SK-N-SH (cell line): ENCODE data around the gene PBX2. TPM values are rescaled to one million over a fixed set of nuclear protein-coding genes. Genes with fewer than 3 reads are reported as not detected.
"Not testable (repeated sequence)": the region's sequence is repeated elsewhere in the genome, so short reads cannot be mapped to it uniquely, and the experiment has no call there.

Experiments used
- CTCF ChIA-PET: fragments of 300-600, 350-600 bp; formaldehyde crosslinking; extraction: SDS; loops from one replicate; lab custom pipeline; 2021; lab: Yijun Ruan, JAX
- POLR2A ChIA-PET: fragments of 350-600 bp; sonication (Branson Sonifier 250); formaldehyde crosslinking; extraction: SDS; loops from one replicate; lab custom pipeline; 2020; ENCODE audit warnings: antibody characterized with exemption, inconsistent platforms; lab: Yijun Ruan, JAX
- DNase-seq: peaks from one replicate; pipeline ENCODE4 v3.0.0; 2012
- H2AFZ ChIP-seq: fragments of 200-600 bp; sonication (generic); 2 replicates; pipeline ENCODE4 v1.8.1; 2016; ENCODE audit warnings: antibody characterized with exemption, mild to moderate bottlenecking, low read depth
- H3F3A ChIP-seq: fragments of 200-600 bp; sonication (generic); replicated peaks from 2 replicates; pipeline ENCODE3; 2016; ENCODE audit warnings: antibody characterized with exemption, mild to moderate bottlenecking; ENCODE audit not compliant: insufficient read depth
- H3K27ac ChIP-seq, 2 experiments: fragments of 200-500 bp in 1 of 2; fragments of 200-600 bp in 1 of 2; sonication (Bioruptor generic) in 1 of 2; sonication (generic), shearing (Covaris generic) in 1 of 2; 2 replicates each; pipeline versions ENCODE4 v1.5.1 to v1.6.1; 2014 to 2016; ENCODE audit warnings: low read depth in 2 of 2, inconsistent platforms in 1 of 2, low read length in 1 of 2, mild to moderate bottlenecking in 1 of 2, mixed read lengths in 1 of 2
- H3K27me3 ChIP-seq: fragments of 200-600 bp; sonication (generic), shearing (Covaris generic); 2 replicates; pipeline ENCODE4 v1.6.1; 2016; ENCODE audit warnings: mixed run types; ENCODE audit not compliant: insufficient read depth
- H3K36me3 ChIP-seq, 2 experiments: fragments of 200-500 bp in 1 of 2; fragments of 200-600 bp in 1 of 2; sonication (Bioruptor generic) in 1 of 2; sonication (generic) in 1 of 2; replicated peaks in 1 of 2; 2 replicates each; pipeline versions ENCODE3 to v1.5.1; 2014 to 2016; ENCODE audit warnings: low read length in 1 of 2, mild to moderate bottlenecking in 1 of 2; ENCODE audit not compliant: insufficient read depth in 2 of 2, control insufficient read depth in 1 of 2
- H3K4me1 ChIP-seq, 2 experiments: fragments of 200-500 bp in 1 of 2; fragments of 200-600 bp in 1 of 2; sonication (Bioruptor generic) in 1 of 2; sonication (generic), shearing (Covaris generic) in 1 of 2; 2 replicates each; pipeline versions ENCODE4 v1.5.1 to v1.6.1; 2014 to 2016; ENCODE audit warnings: low read depth in 1 of 2, low read length in 1 of 2, mixed run types in 1 of 2; ENCODE audit not compliant: insufficient read depth in 2 of 2, control insufficient read depth in 1 of 2
- H3K4me2 ChIP-seq: fragments of 200-600 bp; sonication (generic), shearing (Covaris generic); 2 replicates; pipeline ENCODE4 v1.6.1; 2017; ENCODE audit warnings: mixed run types
- H3K4me3 ChIP-seq, 2 experiments: fragments of 200-500 bp in 1 of 2; fragments of 200-600 bp in 1 of 2; sonication (Bioruptor generic) in 1 of 2; sonication (generic), shearing (Covaris generic) in 1 of 2; 2 replicates each; pipeline versions ENCODE4 v1.5.1 to v1.8.1; 2014 to 2016; ENCODE audit warnings: low read depth in 2 of 2, inconsistent platforms in 1 of 2, low read length in 1 of 2, mild to moderate bottlenecking in 1 of 2, mixed read lengths in 1 of 2, moderate library complexity in 1 of 2
- H3K79me2 ChIP-seq: fragments of 200-600 bp; sonication (generic); 2 replicates; pipeline ENCODE4 v1.8.1; 2017; ENCODE audit warnings: mild to moderate bottlenecking; ENCODE audit not compliant: insufficient read depth
- H3K9ac ChIP-seq: fragments of 200-600 bp; sonication (generic); 2 replicates; pipeline ENCODE4 v1.6.1; 2017; ENCODE audit warnings: mixed run types
- H3K9me2 ChIP-seq: fragments of 200-600 bp; sonication (generic); 2 replicates; pipeline ENCODE4 v1.6.1; 2017; ENCODE audit warnings: mixed run types
- H3K9me3 ChIP-seq: fragments of 200-600 bp; sonication (generic); 2 replicates; pipeline ENCODE4 v1.6.1; 2017; ENCODE audit warnings: mixed run types, mild to moderate bottlenecking, moderate library complexity
- H4K20me1 ChIP-seq: fragments of 200-600 bp; sonication (generic); 2 replicates; pipeline ENCODE4 v1.6.1; 2017; ENCODE audit warnings: mild to moderate bottlenecking, mixed run types; ENCODE audit not compliant: insufficient read depth
- CHD2 ChIP-seq: fragments of 150-350 bp; IDR thresholded peaks from 2 replicates; pipeline ENCODE4 v1.6.1; 2018; ENCODE audit warnings: low read length; ENCODE audit not compliant: partially characterized antibody
- ELF1 ChIP-seq: IDR thresholded peaks from 2 replicates; pipeline ENCODE4 v1.4.0; 2012
- FOXJ3 ChIP-seq: sonication (generic); formaldehyde crosslinking; IDR thresholded peaks from 2 replicates; pipeline ENCODE4 v1.5.1; 2020; ENCODE audit warnings: mild to moderate bottlenecking, missing genetic modification reagents
- FOXM1 ChIP-seq: IDR thresholded peaks from 2 replicates; pipeline ENCODE4 v1.4.0; 2012; ENCODE audit warnings: low read depth, mild to moderate bottlenecking
- GATA2 ChIP-seq: sonication (generic); formaldehyde crosslinking; IDR thresholded peaks from 2 replicates; pipeline ENCODE4 v1.5.0; 2020; ENCODE audit warnings: mild to moderate bottlenecking, missing genetic modification reagents
- RCOR1 ChIP-seq: fragments of 150-350 bp; IDR thresholded peaks from 2 replicates; pipeline ENCODE4 v1.6.1; 2017; ENCODE audit warnings: antibody characterized with exemption, low read length
- RXRA ChIP-seq: IDR thresholded peaks from 2 replicates; pipeline ENCODE4 v1.4.0; 2012; ENCODE audit warnings: low read depth, mild to moderate bottlenecking, borderline replicate concordance
- TCF12 ChIP-seq: IDR thresholded peaks from 2 replicates; pipeline ENCODE4 v1.4.0; 2012
- WGBS: methylation state at CpG from one replicate; pipeline ENCODE4 v1.1.6; 2017; ENCODE audit warnings: low lambda C conversion rate; 5-methylcytosine and 5-hydroxymethylcytosine counted together
- polyA plus RNA-seq, 3 experiments: library from polyadenylated mRNA; depleted of rRNA; stranded (reverse); fragments of >200 nt; gene quantifications; 2 replicates each; pipeline ENCODE4 v1.2.3, GENCODE V29; 2012

The PBX2 gene
- polyA plus RNA-seq, 1 of the 3 experiments (the other 2 are of a cell fraction): 74.5 TPM

DNA sequence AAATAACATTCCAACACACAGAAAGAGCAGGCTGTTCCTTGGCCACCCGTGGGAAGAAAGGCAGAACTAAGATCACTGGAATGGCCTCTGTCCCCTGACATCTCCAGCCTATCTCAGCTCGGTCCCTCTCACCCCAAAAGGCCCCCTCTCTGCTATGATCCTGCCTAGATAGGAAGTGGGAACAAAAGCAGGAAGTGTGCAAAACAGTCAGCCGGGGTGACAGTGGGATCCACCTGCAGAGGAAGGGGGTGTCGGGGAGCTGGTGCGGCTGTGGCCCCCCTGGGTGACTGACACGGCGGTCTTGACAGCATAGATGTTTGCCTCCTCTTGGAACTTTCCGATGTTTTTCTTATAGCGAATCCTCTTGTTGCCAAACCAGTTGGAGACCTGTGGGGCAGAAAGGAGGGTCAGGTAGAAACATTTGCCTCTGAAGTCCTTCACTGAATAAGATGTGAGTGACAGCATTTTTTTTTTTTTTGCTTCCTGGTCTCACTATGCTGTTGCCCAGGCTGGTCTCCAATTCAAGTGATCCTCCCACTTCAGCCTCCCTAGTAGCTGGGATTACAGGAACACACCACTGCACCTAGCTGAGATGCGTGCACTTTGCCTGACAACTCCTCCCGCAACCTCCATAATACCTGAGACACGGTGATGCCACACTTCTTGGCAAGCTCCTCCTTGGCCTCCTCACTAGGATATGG is 2.8 kb downstream of the PBX2 start:
- no peaks in the 10 kb centered on the region for H4K20me1 ChIP-seq
- no peak overlapping the region for H3K4me3 ChIP-seq
- peak overlapping the region in 1 of 2 experiments; percentile 53; a peak in 1 of 4 replicates for H3K27ac ChIP-seq
- no peak overlapping the region for H3K4me2 ChIP-seq
- H3K4me1 ChIP-seq: peaks cover 0 to 20% of the 10 kb centered on the region in 2 experiments; a peak in 1 of 4 replicates
- POLR2A ChIA-PET: no interaction called here
- H3K79me2 ChIP-seq: peaks cover 21% of the 10 kb centered on the region
- no peaks in the 10 kb centered on the region for H3K9me2 ChIP-seq
- DNase-seq: no peak
- TF ChIP-seq FOXM1 (no peak), TCF12 (no peak), CHD2 (no peak), ELF1 (no peak), GATA2 (CRISPR knock-in tag) (no peak), RCOR1 (no peak), RXRA (no peak), FOXJ3 (CRISPR knock-in tag) (no peak)
- TF ChIP-seq, all 33 proteins: peak for 0
- Histone ChIP-seq H3K9ac (no peak overlapping the region), H2AFZ (no peak overlapping the region), H3F3A (peaks cover 20% of the 10 kb centered on the region), H3K36me3 (peaks cover 8 to 31% of the 10 kb centered on the region in 2 experiments), H3K9me3 (no peaks in the 10 kb centered on the region), H3K27me3 (no peaks in the 10 kb centered on the region)
- CTCF ChIA-PET: interaction anchor here (1.2 kb wide), 1 partner anchor 68 kb away, joined by 3 read pairs; no protein-coding TSS in a partner anchor
- WGBS: 90% methylated on average over 12 of the region's 12 CpGs

DNA sequence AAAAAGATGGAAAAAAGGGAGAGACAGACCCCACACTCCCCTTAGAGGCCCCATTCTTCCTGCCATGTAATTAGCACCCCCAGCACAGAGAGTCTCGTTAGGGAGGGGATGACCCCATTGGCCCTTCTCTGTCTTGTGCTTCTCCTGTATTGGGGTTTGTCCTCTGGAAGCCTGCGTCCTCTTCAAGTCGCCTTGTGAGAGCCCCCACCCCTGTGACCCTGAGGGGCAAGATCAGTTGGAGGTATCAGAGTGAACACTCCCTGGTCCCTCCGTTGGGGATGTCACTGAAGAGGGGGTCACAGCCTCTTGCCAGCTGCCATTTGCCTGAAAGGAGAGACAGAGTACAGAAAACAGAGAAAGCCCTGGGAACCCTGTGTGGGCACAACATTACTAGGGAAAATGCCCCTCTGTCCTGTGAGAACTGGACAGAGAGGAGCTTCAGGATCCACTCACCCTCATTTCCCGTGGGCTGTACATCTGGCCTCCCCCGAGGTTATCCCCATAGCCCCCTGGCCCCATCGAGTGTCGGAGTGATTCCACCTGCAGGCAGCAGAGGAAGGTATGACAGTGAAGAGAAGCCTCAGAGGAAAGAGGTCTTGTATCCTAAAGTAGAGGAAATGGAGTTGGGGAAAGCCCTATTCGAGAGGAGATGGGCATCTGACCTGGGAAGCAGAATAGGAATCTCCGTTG is 3.7 kb downstream of the PBX2 start:
- DNase-seq, H4K20me1 ChIP-seq, H3K9me3 ChIP-seq, H3K4me3 ChIP-seq, H3K9me2 ChIP-seq, POLR2A ChIA-PET, H3K27me3 ChIP-seq, H3K4me2 ChIP-seq, H2AFZ ChIP-seq, H3K9ac ChIP-seq: not testable (repeated sequence)
- CTCF ChIA-PET: interaction anchor here (1.2 kb wide), 1 partner anchor 67 kb away, joined by 3 read pairs; no protein-coding TSS in a partner anchor
- peaks cover 0 to 18% of the 10 kb centered on the region in 2 experiments; a peak in 1 of 4 replicates for H3K4me1 ChIP-seq
- H3F3A ChIP-seq: peaks cover 20% of the 10 kb centered on the region
- WGBS: 78% methylated on average over 10 of the region's 10 CpGs
- H3K79me2 ChIP-seq: peaks cover 21% of the 10 kb centered on the region
- H3K36me3 ChIP-seq: peaks cover 10 to 32% of the 10 kb centered on the region in 2 experiments
- H3K27ac ChIP-seq: peak overlapping the region in 1 of 2 experiments; percentile 53; a peak in 1 of 4 replicates

- H3K9ac ChIP-seq, H3K4me3 ChIP-seq, H3K4me2 ChIP-seq, H3K27me3 ChIP-seq, H2AFZ ChIP-seq, H3K9me3 ChIP-seq, CTCF ChIA-PET, POLR2A ChIA-PET, H3K9me2 ChIP-seq, H4K20me1 ChIP-seq: not testable (repeated sequence)
- WGBS: 21% methylated on average over 11 of the region's 11 CpGs
- H3K4me1 ChIP-seq: peaks cover 0 to 12% of the 10 kb centered on the region in 2 experiments; a peak in 1 of 4 replicates
- DNase-seq: peak; percentile 66
- peaks cover 20% of the 10 kb centered on the region for H3F3A ChIP-seq
- H3K36me3 ChIP-seq: peaks cover 16 to 36% of the 10 kb centered on the region in 2 experiments
- peaks cover 21% of the 10 kb centered on the region for H3K79me2 ChIP-seq
- H3K27ac ChIP-seq: peak overlapping the region in 1 of 2 experiments; percentile 53; a peak in 2 of 4 replicates
These were observed 4.3 kb downstream of the PBX2 start for GRCh38 chr6:32185681-32186131.
